GM19438 (cell line): Measurements from ENCODE around the gene SF3A2.

Experiments used
- ATAC-seq: cut with Tn5 transposase; IDR thresholded peaks from one replicate; pipeline ENCODE4 v1.9.1; 2021; ENCODE audit warnings: low read depth; ENCODE audit not compliant: unreplicated experiment

Gene SF3A2

DNA sequence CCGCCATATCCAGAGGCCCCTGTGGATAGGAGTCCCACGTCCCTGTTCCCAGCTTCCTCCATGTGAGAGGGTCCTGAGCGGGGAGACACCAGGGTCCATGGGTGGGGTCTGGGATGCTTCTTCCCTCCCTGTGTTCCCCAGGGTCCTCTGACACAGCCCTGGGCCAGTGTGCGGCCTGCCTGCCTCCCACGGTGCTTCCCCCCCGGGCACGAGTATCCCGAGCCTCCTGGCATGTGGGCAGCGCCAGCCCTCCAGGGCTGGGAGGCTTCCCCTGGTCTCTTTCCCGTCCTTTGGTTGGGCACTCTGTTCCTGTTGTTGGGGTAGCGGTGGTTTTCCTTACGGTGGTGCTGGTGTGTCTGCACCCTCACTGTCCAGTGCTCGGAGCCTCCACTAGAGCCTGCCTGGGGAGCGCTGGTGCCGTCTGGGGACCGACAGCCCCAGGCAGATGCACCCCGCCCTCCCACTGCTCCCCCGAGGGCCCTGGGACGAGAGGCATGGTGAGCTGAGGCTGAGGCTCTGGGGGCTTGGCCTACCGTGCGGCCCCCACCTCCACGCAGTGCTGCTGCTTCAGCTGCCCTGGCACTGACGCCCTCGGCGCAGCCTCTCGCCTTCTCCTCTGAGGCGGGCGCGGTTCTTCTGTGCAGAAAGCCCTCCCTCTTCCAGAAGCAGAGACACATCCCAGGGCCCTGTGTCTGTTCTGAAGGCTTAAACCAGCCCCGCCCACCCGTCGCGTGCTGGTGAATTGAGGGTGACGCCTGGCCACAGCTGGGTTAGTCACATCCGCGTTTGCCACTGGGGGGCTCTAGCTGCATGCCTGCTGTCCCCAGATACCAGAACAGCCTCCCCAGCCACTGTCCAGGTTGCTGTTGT, 28.4 kb upstream of the SF3A2 start:
- ATAC-seq: no peak

DNA sequence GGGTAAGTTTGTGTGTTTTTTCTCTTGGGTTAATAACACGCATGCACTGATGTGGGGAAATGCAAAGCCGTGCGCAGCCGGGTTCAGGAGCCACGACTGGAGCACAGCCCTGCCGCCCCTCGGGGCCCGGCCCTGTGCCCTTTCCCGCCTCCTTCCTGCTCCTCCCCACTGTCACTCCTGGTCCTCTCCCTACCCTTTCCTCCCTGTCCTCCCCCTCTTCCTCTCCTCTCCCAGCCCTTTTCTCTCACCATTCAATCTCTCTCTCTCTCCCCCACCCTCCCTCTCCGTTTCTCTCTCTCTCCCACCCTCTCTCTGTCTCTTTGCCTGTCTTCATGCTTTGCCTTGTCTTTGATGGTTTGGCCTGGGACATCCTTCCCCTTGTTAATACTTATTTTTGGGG, 27.6 kb upstream of the SF3A2 start:
- no peak for ATAC-seq

GRCh38 chr19:2209408-2209807, 27.2 kb upstream of the SF3A2 start:
- no peak for ATAC-seq

GRCh38 chr19:2210206-2210605, 26.4 kb upstream of the SF3A2 start:
- ATAC-seq: no peak

DNA sequence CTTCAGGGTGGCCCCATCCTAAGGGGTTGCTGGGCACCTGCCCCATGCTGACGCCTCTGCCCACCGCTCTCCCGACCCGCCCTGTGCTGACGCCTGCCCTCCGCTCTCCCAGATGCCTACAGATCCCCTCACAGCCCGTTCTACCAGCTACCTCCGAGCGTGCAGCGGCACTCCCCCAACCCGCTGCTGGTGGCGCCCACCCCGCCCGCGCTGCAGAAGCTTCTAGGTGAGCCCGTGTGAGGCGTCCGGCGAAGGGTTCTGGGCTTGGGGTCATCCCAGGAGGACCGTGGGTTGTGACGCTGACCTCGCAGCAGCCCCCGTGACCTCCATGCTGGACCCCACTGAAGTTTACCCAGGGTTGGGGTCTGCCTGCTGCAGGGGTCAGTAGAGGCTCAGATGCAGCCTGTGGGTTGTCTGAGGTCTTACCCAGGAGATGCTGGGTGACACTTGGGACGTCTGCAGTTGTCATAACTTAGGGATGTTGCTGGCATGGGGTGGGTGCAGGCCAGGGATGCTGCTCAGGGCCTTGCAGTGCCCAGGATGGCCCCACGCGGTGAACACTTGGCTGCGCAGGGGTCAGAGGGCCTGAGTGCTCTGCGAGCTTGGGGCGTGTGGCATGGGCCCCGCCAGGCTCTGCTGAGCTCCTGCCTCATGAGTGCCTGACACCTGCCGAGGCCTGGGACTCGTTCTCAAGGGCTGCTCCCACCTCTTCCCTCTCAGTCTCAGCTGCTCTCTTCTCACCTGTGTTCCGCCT, 25.5 kb upstream of the SF3A2 start:
- no peak for ATAC-seq

- ATAC-seq: no peak
Measured at GRCh38 chr19:2212861-2213711, 23.5 kb upstream of the SF3A2 start.

- ATAC-seq: no peak
Measured at GRCh38 chr19:2213799-2214198, 22.8 kb upstream of the SF3A2 start.

- ATAC-seq: no peak
Measured at GRCh38 chr19:2214251-2214650, 22.4 kb upstream of the SF3A2 start.

DNA sequence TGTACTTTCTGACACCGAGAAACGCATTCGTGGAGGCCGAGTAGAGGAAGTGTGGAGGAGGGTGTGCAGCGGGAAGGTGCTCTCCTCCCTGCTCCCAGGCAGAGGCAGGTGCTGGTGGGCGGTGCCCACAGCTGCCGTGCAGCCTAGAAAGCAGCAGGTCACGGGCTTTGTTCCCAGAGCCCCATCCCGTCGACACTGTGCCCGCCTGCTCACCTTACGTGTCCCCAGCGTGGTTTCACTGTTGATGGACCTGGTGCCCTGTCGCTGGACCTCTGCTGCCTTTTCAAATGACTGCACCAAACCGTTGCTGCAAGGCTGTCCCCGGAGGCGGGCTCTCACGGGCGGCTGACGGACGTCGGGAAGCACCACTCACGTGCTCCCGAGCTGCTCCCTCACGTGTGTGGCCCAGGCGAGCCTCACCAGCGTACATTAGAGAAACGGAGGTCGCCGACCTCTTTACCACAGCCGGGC, 21.3 kb upstream of the SF3A2 start:
- ATAC-seq: no peak

- no peak for ATAC-seq
Measured at GRCh38 chr19:2216361-2217225, 20.0 kb upstream of the SF3A2 start.

- ATAC-seq: no peak
Measured at GRCh38 chr19:2217591-2217990, 19.0 kb upstream of the SF3A2 start.

- ATAC-seq: no peak
Measured at GRCh38 chr19:2219726-2220125, 16.9 kb upstream of the SF3A2 start.

DNA sequence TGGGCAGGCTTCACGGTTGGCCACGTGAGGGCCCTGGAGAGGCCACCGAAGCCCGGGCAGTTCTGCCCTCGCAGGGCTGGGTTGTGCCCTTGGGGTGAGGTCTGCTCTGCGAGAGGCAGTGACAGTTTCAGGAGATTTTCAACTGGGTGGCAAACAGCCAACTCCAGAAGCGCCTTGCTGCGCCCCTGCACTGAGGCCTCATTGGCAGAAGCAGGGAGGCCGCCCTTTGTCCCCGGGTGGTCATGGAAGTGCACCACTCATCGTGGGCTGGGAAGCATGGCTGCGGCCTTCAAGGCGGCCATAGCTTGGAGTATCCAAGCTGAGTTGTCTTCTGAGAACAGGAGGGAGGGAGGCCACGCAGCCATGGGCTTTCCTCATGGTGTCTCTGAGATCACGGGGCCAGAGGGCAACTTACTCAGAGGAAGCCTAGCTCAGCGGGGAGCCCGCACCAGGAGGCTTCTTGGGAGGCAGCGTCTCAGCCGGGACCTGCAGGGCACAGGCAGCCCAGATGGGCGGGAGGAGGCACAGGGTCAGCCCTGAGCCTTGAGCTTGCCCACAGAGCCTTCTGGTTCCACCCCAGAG, 15.3 kb upstream of the SF3A2 start:
- no peak for ATAC-seq

GRCh38 chr19:2221918-2222317, 14.7 kb upstream of the SF3A2 start:
- no peak for ATAC-seq

GRCh38 chr19:2223391-2223790, 13.2 kb upstream of the SF3A2 start:
- ATAC-seq: no peak

DNA sequence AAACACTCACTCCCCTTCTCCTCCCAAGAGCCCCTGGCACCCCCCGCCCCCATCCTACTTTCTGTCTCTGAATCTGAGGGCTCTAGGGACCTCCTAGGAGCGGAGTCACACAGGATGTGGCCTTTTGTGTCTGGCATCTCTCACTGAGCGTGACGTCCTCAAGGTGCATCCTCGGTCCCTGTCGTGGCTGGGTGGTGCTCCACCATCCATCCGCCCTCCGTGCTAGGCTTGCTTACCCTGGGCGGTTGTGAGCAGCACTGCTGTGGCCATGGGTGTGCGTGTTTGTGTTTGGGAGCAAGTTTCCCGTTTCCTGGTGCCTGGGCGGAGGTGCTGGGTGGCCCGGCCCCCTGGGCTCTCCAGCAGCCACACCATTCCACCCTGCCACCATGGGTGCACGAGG, 12.7 kb upstream of the SF3A2 start:
- ATAC-seq: no peak

DNA sequence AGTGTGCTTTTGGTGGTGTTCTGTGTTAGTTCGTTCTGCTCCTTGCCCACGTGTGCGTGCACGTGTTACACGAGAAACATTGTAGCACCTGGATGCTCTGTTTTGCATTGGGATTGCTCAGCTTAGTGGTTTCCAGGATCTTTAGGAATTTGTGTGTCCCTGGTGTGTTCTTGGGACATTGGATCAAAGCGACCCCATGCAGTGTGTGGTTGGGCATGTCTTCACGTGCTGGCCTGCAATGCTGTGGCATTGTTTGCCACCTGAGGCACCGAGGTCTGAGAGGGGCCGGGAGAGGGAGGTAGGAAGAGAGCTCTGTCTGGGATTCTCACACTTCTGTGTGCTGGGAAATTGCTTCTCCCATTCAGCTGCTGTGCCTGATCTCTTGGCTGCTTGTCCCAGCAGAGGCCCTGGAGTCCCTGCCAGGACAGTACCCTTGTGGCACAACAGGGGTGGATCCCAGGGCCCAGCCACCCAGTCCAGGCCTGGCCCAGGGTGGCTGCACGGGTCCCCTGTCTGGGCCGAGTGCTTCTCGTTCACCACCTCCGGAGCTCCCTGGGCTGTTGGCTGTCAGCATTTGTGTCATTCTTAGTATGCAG, 11.8 kb upstream of the SF3A2 start:
- no peak for ATAC-seq

DNA sequence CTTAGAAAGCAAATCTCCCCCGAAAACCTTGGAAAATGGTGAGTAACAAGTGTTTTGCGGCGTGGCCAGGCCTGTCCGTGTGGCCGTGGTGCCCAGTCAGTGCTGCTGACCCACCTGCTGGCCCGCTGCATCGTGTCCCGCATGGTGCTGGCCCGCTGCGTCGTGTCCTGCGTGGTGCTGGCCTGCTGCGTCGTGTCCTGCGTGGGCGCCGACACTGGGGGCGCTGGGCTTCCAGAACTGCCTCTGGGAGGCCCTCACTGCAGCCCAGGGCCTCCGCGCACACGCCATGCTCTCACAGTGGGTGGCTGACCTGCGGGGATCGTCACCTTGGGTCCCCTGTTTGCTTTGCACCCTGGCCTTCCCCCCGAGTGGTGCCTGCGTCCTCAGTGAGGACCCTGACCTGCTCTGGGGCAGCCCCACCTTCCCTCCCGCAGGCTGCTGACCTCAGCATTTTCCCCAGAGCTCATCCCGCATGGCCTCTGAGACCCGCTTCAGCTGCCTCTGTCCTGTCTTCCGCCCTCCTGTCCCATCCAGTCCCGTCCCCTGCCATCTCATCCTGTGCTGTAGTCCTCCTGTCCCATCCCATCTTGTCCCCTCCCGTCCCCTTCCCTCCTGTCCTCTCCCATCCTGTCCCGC, 11.1 kb upstream of the SF3A2 start:
- no peak for ATAC-seq
